Activated CD8-positive, alpha-beta memory T cell treated with anti-CD3 and anti-CD28 coated beads, Interleukin-2, amount 50 U/mL, for 1 hour (primary cell): ENCODE measurements around the gene ZNF121.
A peak's percentile ranks its signal among the peaks of the same experiment; 100 is the strongest.

Source experiments
- DNase-seq: peaks from one replicate; pipeline ENCODE4 v3.0.0-alpha.2; 2020; ENCODE audit errors: extremely low read depth

The ZNF121 gene

DNA sequence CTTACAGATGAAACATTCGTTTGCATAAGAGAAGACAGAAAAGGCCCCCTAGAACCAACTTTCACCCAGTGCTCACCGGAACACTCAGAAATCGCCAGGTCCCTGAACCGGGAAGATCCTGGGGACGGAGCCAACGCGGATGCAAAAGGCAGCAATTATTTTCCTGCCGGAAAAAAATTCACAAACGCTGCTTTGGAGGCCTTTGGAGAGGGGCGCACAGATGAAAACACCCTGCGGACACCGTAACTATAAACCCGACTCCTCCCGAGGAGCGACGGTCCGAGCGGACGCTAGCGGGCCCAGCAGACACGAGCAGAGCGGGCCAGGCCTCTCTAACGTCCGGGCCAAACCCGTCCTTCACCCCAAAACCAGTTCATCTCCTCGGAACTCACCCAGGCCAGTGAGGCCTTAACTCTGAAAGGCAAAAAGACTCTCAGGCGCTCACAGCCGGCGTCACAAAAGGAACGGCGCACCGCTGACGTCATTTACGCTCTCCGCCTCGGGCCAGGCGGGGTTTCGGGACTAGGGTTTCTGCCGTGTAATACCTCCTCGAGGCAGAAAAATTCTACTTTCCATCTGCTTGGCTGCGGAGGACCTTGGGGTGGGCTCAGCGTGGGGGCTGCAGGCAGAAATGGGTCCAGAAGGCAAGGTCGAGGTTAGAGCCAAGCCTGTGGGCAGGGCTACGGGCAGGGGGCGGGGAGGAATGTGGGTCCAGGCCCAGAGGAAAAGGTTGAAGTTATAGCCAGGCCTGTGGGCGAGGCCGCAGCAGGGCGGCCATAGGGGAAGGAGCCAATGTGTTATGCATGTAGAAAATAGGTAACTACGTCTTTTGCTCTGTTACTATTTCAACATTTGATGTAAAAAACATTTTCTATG lies 45.9 kb downstream of the ZNF121 start, which contains the start of gene ZNF426:
ZNF426 (minus strand) TSS at position 463 of the 876 bp plus-strand sequence. CDS start 2,413 bp downstream, outside the sequence.
- peak; percentile 50 for DNase-seq

DNA sequence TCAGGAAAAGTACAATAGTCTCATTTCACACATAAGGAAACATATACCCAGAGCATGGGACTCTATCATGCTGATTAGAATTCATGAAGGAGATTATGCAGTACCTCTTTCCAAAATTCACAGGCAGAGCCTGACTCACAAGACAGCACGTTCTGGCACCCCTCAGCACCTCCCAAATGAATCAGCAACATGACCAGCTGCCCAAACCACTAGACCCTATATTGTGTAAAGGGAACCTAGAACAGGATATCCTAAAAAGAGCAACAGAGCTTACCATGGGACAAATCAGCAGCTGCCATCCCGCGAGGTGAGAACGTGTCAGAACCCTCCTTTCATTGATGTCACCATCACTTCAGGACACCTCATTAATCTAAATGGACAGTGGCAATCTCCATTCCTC lies 48.4 kb downstream of the ZNF121 start:
- no peak for DNase-seq

DNA sequence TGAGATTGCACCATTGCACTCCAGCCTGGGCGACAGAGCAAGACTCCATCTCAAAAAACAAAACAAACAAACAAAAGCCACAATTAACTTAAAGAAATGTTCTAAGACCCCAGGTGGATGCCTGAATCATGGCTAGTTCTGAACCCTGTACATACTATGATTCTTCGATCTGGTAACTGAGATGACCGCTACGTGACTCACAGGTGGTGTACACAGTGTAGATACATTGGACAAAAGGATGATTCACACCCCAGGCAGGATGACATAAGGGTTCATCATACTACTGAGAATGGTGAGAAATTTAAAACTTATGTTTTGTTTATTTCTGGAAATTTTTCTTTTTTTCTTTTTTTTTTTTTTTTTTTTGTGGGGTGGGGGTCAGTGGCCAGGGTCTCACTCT lies 52.4 kb downstream of the ZNF121 start:
- DNase-seq, result no peak

DNA sequence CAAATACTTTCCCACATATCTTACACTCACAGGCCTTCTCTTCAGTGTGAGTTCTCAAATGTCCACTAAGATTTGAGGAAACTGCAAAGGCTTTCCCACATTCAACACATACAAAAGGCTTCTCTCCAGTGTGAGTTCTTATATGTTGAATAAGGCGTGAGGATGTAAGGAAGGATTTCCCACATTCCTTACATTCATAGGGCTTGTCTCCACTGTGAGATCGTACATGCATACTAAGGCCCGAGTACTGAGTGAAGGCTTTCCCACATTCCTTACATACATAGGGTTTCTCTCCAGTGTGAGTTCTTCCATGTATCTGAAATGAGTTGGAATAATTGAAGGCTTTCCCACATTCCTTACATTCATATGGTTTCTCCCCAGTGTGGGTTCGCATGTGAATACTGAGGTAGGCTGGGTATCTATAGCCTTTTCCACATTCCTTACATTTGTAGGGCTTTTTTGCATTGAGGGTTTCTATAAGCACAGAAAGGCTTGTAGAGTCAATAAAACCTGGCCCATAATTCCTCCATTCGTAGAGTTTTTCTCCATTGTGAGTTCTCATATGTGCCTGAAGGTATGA lies 55.5 kb downstream of the ZNF121 start:
- DNase-seq, result no peak

DNA sequence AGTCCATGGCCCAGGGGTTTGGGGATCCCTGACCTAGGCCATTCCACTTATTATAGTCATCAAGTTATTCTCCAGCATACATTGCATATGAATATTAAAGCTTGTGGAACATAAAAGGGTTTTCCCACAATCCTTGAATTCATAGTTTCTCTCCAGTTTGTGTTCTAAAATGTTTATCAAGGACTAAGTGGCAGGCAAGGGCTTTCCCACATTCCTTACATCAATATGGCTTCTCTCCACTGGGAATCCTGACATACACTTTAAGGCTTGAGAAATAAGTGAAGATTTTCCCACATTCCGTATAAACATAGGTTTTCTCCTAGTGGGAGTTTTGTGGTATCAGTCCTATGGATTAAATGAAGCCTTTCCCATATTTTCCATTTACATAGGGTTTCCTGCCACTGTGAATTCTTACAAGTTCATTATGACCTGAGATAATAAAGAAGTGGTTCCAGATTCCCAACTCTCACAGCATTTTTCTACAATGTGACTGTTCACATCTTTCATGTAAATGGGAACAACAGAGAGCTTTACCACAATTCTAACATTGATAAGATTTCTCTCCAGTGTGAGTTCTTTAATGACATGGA lies 60.3 kb downstream of the ZNF121 start:
- DNase-seq, result no peak
